ENCODE data around the gene GMIP. TPM values are rescaled to one million over a fixed set of nuclear protein-coding genes. Genes with fewer than 3 reads are reported as not detected.
"Not testable (repeated sequence)": the region's sequence is repeated elsewhere in the genome, so short reads cannot be mapped to it uniquely, and the experiment has no call there.

Gene GMIP
- total RNA-seq, result 4.7 and 6.5 TPM in 2 replicates

DNA sequence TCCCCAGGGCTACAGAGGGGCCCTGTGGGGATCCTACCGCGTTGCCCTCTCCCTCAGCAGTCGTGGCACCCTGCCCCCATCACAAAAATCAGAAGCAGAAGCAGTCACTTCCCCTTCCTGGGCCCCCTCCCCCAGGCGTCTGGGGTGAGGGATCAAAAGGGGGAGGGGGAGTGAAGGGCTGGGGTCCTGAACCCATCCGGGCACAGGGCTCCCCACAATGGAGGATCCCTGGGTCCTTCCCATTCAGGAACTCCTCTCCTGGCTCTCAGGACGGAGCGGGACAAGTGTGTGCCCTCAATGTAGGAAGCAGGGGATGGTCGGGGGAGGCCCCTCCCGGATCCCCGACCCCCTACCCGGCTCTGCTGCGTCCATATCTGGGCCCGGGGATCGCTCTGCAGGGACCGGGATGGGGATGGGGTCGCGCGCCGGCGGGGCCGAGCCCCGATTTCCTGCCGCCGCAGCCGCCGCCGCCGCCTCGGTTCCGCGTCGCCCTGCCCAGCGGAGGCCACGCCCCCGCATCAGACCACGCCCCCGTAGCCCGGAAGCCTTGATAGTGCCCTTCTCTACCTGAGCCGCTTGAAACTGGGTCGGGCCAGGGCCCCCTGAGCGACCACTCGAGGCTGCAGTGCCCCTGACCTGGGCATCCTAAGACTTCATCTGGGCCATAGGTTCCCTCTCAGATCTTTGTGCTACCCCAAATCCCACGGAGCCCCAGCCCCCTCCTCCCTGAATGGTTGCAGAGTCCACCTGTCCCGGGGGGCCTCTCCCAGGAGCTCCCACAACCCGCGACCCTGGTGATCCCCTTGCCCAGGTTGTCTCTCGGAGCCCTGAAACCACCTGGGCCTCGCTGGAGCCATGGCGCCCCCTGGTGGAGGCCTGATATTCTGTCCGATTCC lies at the start of gene GMIP:
GMIP (minus strand) TSS at position 500 of the 896 bp plus-strand sequence; CDS start at position 372, 128 bp downstream.
- peaks cover 8% of the 10 kb centered on the region for H3K79me2 ChIP-seq (ENCODE audit: insufficient read depth, low read length)
- TF ChIP-seq CTCF (IDR thresholded peaks at IDR 0.05; ENCODE audit: extremely low read depth, low read depth, low read length), result peak; percentile 86
- no peaks in the 10 kb centered on the region for H3K9me3 ChIP-seq (ENCODE audit: low read depth, low read length)
- H3K27me3 ChIP-seq (ENCODE audit: insufficient read depth, low read length), result no peaks in the 10 kb centered on the region
- H3K36me3 ChIP-seq (ENCODE audit: insufficient read depth, low read length), result peaks cover 34% of the 10 kb centered on the region
- H3K4me2 ChIP-seq (ENCODE audit: insufficient read depth, low read length), result peak within 1 kb of the TSS; percentile 86
- DNase-seq (ENCODE audit: insufficient read length, low spot score, missing footprints), result peak; percentile 99
- H2AFZ ChIP-seq (ENCODE audit: low read length), result peak within 1 kb of the TSS; percentile 89
- peak within 1 kb of the TSS; percentile 97 for H3K4me3 ChIP-seq (ENCODE audit: insufficient read depth, low read length)
- no peaks in the 10 kb centered on the region for H4K20me1 ChIP-seq (ENCODE audit: insufficient read depth, low read length)
- peaks cover 8% of the 10 kb centered on the region for H3K4me1 ChIP-seq (ENCODE audit: insufficient read depth, low read length)
- H3K27ac ChIP-seq (ENCODE audit: low read depth, low read length), result peak within 1 kb of the TSS; percentile 45

DNA sequence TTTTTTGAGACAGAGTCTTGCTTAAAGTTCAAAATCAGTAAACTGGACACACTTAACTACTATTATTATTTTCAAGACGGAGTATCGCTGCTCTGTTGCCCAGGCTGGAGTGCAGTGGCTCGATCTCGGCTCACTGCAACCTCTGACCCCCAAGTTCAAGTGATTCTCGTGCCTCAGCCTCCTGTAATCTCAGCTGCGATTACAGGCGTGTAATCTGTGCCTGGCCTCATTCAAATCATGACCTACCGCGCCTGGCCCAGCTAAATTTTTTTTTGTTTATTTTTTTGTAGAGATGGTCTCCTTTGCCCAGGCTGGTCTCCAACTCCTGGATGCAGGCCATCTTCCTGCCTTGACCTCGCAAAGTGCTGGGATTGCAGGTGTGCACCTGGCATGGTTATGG lies 48.2 kb upstream of the GMIP start:
- Histone ChIP-seq H3K27ac (ENCODE audit: low read depth, low read length) (no peak overlapping the region), H4K20me1 (ENCODE audit: insufficient read depth, low read length) (no peaks in the 10 kb centered on the region), H3K36me3 (ENCODE audit: insufficient read depth, low read length) (no peaks in the 10 kb centered on the region), H3K4me1 (ENCODE audit: insufficient read depth, low read length) (no peaks in the 10 kb centered on the region), H3K9me3 (ENCODE audit: low read depth, low read length) (no peaks in the 10 kb centered on the region), H3K4me3 (ENCODE audit: insufficient read depth, low read length) (no peak overlapping the region), H2AFZ (ENCODE audit: low read length) (no peak overlapping the region), H3K4me2 (ENCODE audit: insufficient read depth, low read length) (no peak overlapping the region), H3K27me3 (ENCODE audit: insufficient read depth, low read length) (no peaks in the 10 kb centered on the region), H3K79me2 (ENCODE audit: insufficient read depth, low read length) (no peaks in the 10 kb centered on the region)
- TF ChIP-seq CTCF (IDR thresholded peaks at IDR 0.05; ENCODE audit: extremely low read depth, low read depth, low read length), result no peak
- no peak for DNase-seq (ENCODE audit: insufficient read length, low spot score, missing footprints)

GRCh38 chr19:19689023-19689422 lies 45.6 kb upstream of the GMIP start:
- H3K36me3 ChIP-seq (ENCODE audit: insufficient read depth, low read length); H3K4me3 ChIP-seq (ENCODE audit: insufficient read depth, low read length); H3K27ac ChIP-seq (ENCODE audit: low read depth, low read length); H3K4me2 ChIP-seq (ENCODE audit: insufficient read depth, low read length); H3K79me2 ChIP-seq (ENCODE audit: insufficient read depth, low read length); H2AFZ ChIP-seq (ENCODE audit: low read length); H4K20me1 ChIP-seq (ENCODE audit: insufficient read depth, low read length); H3K4me1 ChIP-seq (ENCODE audit: insufficient read depth, low read length); H3K27me3 ChIP-seq (ENCODE audit: insufficient read depth, low read length); H3K9me3 ChIP-seq (ENCODE audit: low read depth, low read length); DNase-seq (ENCODE audit: insufficient read length, low spot score, missing footprints): not testable (repeated sequence)

GRCh38 chr19:19687090-19687489 lies 43.6 kb upstream of the GMIP start:
- Histone ChIP-seq H2AFZ (ENCODE audit: low read length) (no peak overlapping the region), H3K4me3 (ENCODE audit: insufficient read depth, low read length) (no peak overlapping the region), H3K4me1 (ENCODE audit: insufficient read depth, low read length) (no peaks in the 10 kb centered on the region), H3K27me3 (ENCODE audit: insufficient read depth, low read length) (no peaks in the 10 kb centered on the region), H3K4me2 (ENCODE audit: insufficient read depth, low read length) (no peak overlapping the region), H3K79me2 (ENCODE audit: insufficient read depth, low read length) (no peaks in the 10 kb centered on the region), H4K20me1 (ENCODE audit: insufficient read depth, low read length) (no peaks in the 10 kb centered on the region), H3K9me3 (ENCODE audit: low read depth, low read length) (no peaks in the 10 kb centered on the region), H3K27ac (ENCODE audit: low read depth, low read length) (no peak overlapping the region), H3K36me3 (ENCODE audit: insufficient read depth, low read length) (no peaks in the 10 kb centered on the region)
- no peak for TF ChIP-seq CTCF (IDR thresholded peaks at IDR 0.05; ENCODE audit: extremely low read depth, low read depth, low read length)
- peak; percentile 26 for DNase-seq (ENCODE audit: insufficient read length, low spot score, missing footprints)
